Stimulated activated CD8-positive, alpha-beta memory T cell treated with anti-CD3 and anti-CD28 coated beads, Interleukin-2, amount 100 ng/mL, for 1 hour (primary cell): Measurements from ENCODE around the gene NUDT1.

ENCODE experiments used
- DNase-seq, 2 donors: peaks; one replicate each; pipeline ENCODE4 v3.0.0-alpha.2; 2020; ENCODE audit warnings: low read depth in 2 of 2

Gene NUDT1

DNA sequence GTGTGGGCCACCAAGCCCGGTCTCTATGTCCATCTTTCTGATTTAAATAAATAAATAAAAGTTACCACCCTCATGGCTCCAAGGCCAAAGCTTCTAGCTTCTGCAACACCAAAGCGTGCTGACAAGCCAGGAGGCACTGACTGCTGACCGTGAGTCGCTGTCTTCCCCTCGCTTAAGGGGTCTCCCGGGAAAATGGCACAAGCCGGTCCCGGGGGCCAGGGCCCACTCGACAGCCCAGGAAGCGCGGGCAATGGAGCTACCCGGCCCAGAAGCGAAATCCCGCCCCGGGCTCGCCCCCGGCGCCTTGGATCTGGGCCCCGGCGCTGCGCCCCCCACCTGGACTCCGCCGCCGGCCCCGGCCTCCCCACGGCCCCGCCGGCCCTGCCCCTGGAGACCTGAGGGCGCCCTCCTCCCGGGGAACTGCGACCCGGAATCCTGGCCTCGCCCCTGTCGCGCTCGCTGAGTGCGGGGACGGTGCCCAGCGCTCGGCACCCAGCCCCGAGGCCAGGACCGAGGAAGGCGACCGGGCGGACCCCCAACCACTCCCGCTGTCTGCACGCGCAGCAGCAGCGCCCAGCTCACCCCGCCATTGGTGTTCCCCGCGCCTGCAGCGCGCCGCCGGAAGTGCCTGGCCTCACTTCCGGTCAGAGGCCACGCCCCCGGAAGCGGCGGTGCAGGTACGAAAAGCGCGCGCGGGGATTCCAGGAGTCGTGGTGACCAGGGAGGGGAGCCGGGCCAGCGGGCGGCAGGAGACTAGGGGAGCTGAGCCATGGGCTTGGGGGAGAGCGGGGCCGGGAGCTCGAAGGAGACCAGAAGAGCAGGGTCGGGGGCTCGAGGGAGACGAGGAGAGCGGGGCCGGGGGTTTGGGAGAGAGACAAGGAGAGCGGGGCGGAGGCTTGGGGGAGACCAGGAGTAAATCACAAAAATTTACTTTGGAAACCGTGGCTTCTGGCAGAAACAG is at the start of gene NUDT1, which contains the start of gene MRM2:
NUDT1 (plus strand) TSS at position 647 of the 961 bp plus-strand sequence. CDS start 2,349 bp downstream, outside the sequence.
MRM2 (minus strand) TSS at position 626 of the 961 bp plus-strand sequence; CDS start at position 590, 36 bp downstream.
- DNase-seq = peak; percentile 47 to 50

DNA sequence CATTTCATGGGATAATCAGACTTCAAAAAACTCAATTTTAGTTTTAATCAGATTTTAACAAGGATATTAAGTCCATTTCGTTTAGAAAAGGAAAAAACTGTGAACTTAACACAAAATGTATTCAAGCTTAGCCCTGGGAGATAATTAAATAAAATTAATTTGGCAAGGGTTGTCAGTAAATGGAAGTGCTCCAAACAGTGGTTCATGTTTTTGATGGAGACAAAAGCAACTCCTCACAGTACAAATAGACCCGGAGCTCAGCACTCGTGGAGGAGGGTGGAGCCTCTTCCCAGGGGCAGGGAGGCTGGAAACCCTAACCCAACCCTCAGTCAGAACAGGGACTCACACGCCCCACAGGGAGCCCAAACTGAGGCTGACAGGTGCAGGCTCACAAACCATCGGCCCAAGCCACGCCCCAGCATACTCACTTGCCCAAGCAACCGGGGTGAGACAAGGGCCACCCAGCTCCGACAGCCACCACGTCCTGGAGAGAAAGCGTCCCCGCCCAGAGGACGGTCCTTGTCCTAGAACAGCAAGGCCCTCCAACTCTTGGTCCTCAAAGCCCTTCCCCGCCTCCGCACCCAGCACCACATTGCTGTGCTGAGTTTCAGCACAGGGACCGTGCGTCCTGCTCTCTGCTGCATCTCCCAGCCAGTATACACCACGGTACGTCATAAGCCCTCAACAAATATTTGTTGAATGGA is 49.0 kb upstream of the NUDT1 start:
- no peak for DNase-seq

DNA sequence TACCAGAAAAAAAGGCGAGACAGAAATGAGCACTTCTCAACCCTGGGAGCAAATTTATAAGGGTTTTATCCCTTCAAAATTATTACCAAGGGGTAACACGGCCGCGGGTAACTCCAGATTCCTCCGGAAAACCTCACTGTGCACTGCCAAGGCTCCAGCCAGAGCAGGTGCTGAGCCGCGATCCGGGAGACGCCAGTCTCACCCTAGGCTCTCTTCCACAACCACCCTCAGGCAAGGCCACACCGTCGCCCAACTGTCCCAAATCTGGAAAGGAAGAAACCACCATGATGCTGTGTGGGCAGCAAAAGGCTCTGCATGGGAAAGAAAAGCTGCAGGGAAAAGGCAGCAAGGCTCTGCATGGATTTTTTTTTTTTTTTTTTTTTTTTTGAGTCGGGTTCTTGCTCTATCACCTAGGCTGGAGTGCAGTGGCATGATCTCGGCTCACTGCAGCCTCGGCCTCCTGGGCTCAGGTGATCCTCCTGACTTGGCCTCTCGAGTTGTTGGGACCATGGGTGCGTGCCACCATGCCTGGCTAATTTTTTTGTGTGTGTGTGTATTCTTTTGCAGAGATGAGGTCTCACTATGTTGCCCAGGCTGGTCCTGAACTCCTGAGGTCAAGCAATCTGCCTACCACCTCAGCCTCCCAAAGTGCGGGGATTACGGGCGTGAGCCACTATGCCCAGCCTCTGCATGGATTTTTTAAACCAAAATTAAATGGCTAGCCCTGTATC is 48.3 kb upstream of the NUDT1 start:
- no peak for DNase-seq

DNA sequence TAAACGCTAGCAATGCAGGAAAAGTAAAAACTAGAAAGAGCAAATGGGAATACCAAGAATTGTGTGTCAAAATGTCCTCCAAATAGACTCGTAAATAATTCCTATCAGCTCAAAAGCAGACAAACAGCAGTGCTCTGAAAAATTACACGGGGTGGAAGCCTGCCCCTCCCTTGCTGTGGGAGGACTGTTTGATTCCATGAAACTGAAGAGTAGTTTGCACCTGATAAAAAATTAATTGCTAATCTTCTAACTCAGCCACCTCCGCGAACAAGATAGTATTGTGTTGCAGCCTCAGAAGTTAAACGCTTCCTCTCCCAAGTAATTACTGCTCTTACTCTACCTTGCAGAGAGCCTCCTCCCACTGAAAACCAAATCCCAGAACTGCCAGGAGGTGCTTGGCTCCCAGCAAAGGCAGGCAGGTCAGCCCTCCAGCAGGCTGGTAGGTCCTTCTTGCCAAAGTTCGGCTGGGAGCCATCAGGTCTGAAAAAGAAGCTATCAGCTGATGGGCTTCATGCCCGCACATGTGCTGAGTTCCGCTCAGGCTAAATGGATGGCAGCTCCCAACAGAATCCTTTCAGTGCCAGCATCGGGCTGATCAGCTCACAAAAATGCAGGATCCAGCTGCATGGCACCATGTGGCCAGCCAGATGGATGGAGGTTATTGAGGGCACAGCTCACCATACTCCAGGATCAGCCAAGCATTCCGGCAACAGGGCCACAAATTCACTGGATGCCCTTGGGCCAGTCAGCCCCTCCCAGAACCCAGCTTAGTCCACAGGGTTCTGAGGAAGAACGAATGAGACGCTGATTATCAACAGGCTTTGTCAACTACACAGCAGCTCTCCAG is 46.4 kb upstream of the NUDT1 start:
- no peak for DNase-seq

GRCh38 chr7:2196381-2197378 is 45.3 kb upstream of the NUDT1 start:
- DNase-seq = no peak

DNA sequence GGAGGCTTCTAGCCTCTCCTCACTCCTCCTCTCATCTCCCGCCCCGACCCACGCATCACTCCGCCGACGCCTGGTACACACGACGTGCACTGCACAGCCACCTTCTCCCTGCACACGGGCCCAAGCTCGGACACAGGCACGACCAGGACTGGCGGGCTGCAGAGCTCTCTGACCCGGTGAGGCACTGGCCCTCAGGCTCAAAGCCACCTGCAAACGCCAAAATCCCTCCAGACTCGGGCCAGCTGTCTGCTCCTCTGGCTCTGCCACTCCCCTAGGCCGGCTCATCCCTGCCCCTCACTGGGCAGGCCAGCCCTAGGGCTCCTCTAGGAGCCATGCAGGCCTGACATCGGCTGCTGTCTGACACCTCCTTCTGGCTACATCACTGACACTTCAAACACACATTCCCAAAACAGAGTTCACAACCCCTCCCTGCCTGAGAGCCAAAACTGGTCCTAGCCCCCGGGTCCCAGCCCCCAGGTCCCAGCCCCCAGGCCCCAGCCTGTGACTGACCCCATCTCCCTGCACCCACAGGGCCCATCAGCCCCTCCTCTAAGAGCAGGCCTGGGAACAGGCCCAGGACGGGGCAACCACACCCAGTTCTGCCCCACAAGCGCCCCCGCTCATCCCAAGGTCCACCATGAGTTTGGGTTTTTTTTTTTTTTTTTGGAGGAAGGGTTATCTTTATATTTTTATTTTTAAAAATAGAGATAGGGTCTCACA is 44.4 kb upstream of the NUDT1 start:
- DNase-seq = no peak

DNA sequence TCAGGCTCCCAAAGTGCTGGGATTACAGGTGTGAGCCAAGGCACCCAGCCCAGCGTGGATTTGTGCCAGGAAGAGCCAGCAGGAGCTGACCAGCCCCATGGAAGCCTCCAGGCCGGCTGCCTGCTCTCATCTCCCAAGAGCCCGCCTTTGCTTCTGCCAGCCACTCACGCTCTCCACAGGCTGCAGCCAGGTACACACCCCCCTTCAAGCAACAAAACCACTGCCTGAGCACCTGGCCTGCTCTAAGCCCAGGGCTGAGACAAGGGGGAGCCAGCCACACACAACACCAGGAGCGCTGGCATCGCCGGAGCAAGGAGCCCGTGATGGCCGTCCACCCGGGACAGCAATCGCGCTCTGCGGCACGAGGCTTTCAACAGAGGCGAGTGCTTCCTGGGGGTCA is 43.8 kb upstream of the NUDT1 start:
- no peak for DNase-seq

GRCh38 chr7:2198760-2199159 is 43.3 kb upstream of the NUDT1 start:
- DNase-seq = no peak

DNA sequence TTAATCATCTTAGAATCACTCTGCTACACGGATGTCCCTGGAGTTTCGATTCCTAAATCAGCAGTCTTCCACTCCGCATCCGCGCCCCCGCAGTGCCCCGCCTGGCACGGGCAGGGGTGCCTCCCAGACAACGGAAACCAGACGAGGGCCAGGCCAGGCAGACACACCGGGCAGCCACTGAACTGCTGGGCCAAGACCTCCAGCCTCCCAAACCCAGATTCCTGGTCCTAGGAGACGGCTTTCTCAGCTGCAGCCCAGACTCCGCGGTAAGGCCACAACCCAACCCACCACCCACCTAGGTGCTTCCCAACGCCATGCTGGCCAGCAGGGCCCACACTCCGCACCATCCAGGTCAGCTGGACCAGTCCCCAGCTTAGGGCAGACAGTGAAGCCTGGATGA is 42.5 kb upstream of the NUDT1 start:
- DNase-seq = no peak

DNA sequence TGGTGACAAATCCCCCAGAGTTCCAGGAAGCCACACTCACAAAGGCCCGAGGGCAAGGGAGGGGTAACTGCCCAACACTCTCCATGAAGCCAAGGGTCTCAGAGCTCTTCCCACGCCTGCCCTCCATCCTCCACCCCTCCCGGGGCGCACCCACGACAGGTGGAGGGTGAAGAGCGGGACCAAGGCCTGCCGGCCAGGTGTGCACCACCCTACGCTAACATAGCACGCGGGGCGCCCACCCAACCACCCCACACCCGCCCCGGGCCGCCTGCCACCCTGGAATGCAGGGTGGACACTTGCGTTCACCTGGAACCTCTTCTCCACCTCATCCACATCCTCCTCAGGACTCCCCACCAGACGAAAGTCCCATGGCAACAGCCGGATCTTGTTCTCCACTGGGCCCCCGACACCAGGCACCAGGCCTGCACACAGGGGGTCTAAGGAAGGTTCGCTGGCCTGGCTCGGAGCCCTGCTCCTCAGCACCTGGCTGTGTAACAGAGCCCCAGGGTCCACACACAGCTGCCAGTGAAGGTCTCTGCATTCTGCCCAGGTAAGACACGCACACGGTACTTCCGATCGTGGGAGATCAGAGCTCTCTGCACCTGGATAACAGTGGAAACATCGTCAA is 42.0 kb upstream of the NUDT1 start:
- DNase-seq = no peak

GRCh38 chr7:2200584-2200980 is 41.4 kb upstream of the NUDT1 start:
- DNase-seq = no peak

DNA sequence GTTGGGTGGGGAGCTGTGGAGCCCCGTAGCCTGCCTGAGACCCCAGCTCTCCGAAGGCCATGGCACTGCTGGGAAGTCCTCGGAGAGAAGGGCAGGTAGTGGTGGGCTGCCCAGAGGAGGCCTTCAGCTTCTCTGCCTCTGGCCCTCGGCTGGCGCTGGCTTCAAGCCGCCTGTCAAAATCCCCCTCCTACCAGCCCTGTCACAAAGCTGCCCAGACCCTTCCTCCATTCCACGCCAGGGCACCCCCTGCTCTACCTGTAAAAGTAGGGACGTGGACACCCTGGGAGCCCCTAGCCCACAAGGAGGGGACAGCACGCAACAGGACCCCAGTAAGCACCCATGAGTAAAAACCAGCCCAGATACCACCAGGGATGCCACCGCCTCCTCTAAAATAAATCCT is 40.9 kb upstream of the NUDT1 start:
- no peak for DNase-seq

GRCh38 chr7:2201686-2202360 is 40.2 kb upstream of the NUDT1 start:
- no peak for DNase-seq

- DNase-seq = no peak
These were observed 39.7 kb upstream of the NUDT1 start for GRCh38 chr7:2202361-2202761.

- no peak for DNase-seq
These were observed 38.9 kb upstream of the NUDT1 start for GRCh38 chr7:2202901-2203765.

- DNase-seq = no peak
These were observed 38.2 kb upstream of the NUDT1 start for GRCh38 chr7:2203766-2204300.

GRCh38 chr7:2204446-2204845 is 37.6 kb upstream of the NUDT1 start:
- DNase-seq = no peak
